Activated CD8-positive, alpha-beta memory T cell treated with anti-CD3 and anti-CD28 coated beads, Interleukin-2, amount 10 ng/mL, durations not matched to agents 7 days and 5 days (primary cell): ENCODE measurements around the gene SLC17A9. TPM values are rescaled to one million over a fixed set of nuclear protein-coding genes. Genes with fewer than 3 reads are reported as not detected.
A peak's percentile ranks its signal among the peaks of the same experiment; 100 is the strongest.

Source experiments
- ATAC-seq: fragments of 150-1000 bp; cut with Tn5 transposase; one replicate; pipeline ENCODE4 v1.10.0; 2021; ENCODE audit warnings: moderate library complexity
- CTCF ChIA-PET: fragments of 350-600 bp; sonication (Branson Sonifier 250); formaldehyde crosslinking; loops from one replicate; lab custom pipeline; 2021; ENCODE audit warnings: antibody characterized with exemption; lab: Charles Lee
- DNase-seq: peaks from one replicate; pipeline ENCODE4 v3.0.0-alpha.2; 2020
- H3K27ac Mint-ChIP-seq: one replicate; pipeline ENCODE4 v1.8.0; 2021; ENCODE audit warnings: mild to moderate bottlenecking, mixed read lengths
- H3K27me3 Mint-ChIP-seq: one replicate; pipeline ENCODE4 v1.8.0; 2021; ENCODE audit warnings: mixed read lengths
- H3K36me3 Mint-ChIP-seq: one replicate; pipeline ENCODE4 v1.8.0; 2021; ENCODE audit warnings: mild to moderate bottlenecking, mixed read lengths
- H3K4me1 Mint-ChIP-seq: one replicate; pipeline ENCODE4 v1.8.0; 2021; ENCODE audit warnings: mixed read lengths
- H3K4me3 Mint-ChIP-seq: one replicate; pipeline ENCODE4 v1.8.0; 2021; ENCODE audit warnings: mild to moderate bottlenecking, moderate library complexity, mixed read lengths
- H3K9me3 Mint-ChIP-seq: one replicate; pipeline ENCODE4 v1.8.0; 2022; ENCODE audit warnings: low read depth, mixed read lengths
- total RNA-seq, 2 experiments: library from RNA; stranded (reverse); gene quantifications; one replicate each; pipeline ENCODE4 v1.2.3, GENCODE V29; 2021

SLC17A9 gene
- total RNA-seq, 2 experiments from 2014 or later: 26.1 to 34.1 TPM

DNA sequence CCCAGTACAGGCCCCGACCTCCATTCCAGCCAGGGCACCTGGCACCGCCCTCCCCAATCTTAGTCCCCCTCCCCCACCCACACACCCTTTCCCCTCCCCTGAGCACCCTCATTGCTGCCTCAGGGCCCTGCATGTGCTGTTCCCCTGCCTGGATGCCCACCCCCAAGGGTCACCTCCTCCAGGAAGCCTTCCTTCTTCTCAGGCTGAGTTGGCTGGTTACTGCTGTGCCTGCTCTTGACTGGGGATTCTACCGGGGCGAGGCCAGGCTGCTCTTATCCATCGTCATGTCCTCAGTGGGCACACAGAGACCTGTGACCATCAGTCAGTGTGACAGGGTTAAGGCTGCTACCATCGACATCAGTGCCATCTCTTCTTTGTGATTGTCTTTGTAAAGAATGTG is 30.7 kb downstream of the SLC17A9 start:
- H3K4me1 Mint-ChIP-seq: peaks cover 27% of the 10 kb centered on the region
- CTCF ChIA-PET: no interaction called here
- no peak overlapping the region for H3K4me3 Mint-ChIP-seq
- H3K9me3 Mint-ChIP-seq: no peaks in the 10 kb centered on the region
- no peak for DNase-seq
- ATAC-seq: no peak
- no peak overlapping the region for H3K27ac Mint-ChIP-seq
- no peaks in the 10 kb centered on the region for H3K36me3 Mint-ChIP-seq
- peaks cover 62% of the 10 kb centered on the region for H3K27me3 Mint-ChIP-seq

DNA sequence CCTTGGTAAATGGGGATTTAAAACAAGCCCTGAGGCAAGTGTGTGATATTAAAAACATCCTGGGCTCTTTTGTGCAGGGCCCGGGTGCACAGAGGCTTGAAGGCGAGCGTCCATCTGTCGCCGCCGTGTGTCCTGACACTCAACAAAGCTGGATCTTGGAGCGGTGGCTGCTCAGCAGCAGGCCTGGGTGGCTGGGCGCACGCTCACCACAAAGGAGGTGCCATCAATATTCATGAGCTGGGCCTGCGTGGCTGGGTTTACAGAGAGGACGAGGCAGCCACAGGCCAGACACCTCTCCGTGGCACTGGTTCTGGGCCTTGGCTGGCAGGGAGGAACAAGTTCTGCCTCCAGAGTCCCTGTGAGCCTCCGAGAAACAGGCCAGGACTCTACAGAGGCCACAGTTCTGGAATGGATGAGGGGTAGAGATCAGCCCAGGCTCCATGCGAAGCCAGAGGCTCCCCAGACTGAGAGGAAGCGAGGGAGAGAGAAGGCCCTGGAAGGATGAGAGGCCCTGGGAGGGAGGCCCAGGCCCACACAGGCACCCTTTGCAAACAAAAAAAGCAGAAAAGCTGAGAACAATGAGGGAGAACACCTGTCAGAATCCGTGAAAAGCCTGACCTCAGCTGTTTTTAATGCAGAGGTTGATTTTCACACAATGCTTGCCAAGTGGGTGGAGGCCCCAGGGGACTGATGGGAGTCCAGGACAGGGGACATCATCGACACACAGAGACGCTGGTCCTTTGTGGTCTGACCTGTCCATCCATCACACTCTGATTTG is 32.3 kb downstream of the SLC17A9 start:
- Mint-ChIP-seq H3K27ac (no peak overlapping the region), H3K4me1 (peaks cover 25% of the 10 kb centered on the region), H3K9me3 (no peaks in the 10 kb centered on the region), H3K27me3 (peaks cover 51% of the 10 kb centered on the region), H3K4me3 (no peak overlapping the region), H3K36me3 (no peaks in the 10 kb centered on the region)
- DNase-seq: no peak
- CTCF ChIA-PET: interaction anchor here (0.7 to 0.9 kb wide), 2 partner anchors 12 to 15 kb away, joined by 3 read pairs; no protein-coding TSS in a partner anchor
- no peak for ATAC-seq

DNA sequence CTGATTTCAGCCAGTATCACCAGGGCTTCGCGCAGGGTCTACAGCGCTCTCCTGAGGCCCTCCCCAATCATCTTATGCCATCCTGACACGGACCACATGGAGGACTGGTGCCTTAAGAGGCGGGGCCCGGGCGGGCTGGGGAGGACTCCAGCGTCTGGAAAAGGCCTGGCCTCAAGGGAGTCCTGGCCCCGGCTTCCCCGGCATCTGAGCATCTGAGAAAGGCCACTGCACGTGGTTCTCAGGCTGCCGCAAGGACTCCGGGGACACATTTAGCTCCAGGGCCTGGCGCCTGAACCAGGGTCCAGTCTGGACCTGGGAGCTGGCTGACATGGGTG is 32.9 kb downstream of the SLC17A9 start:
- CTCF ChIA-PET: no interaction called here
- H3K27me3 Mint-ChIP-seq: peaks cover 45% of the 10 kb centered on the region
- peaks cover 21% of the 10 kb centered on the region for H3K4me1 Mint-ChIP-seq
- no peak overlapping the region for H3K4me3 Mint-ChIP-seq
- no peaks in the 10 kb centered on the region for H3K9me3 Mint-ChIP-seq
- DNase-seq (no peak), ATAC-seq (no peak)
- no peak overlapping the region for H3K27ac Mint-ChIP-seq
- no peaks in the 10 kb centered on the region for H3K36me3 Mint-ChIP-seq

DNA sequence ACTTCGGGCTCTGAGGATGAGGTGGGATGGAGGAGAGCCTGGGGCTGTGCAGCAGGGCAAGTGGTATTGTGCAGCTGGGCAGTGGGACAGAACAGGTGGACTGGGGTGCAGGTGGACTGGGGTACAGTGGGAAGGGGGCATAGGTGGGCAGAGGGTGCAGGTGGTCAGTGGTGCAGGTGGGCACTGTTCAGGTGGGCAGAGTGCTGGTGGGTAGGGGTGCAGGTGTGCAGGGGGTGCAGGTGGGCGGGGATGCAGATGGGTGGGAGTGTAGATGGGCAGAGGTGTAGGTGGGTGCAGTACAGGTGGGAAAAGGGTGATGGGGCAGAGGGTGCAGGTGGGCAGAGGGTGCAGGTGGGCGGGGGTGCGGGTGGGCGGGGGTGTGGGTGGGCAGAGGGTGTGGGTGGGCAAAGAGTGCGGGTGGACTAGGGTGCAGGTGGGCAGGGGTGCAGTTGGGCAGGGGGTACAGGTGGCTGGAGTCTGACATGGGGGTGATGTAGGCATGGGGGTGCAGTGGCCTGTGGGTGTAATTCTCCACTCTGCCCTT is 33.8 kb downstream of the SLC17A9 start:
- CTCF ChIA-PET: interaction anchor here (0.8 kb wide), 1 partner anchor 14 kb away, joined by 3 read pairs; no protein-coding TSS in a partner anchor
- H3K27me3 Mint-ChIP-seq: peaks cover 42% of the 10 kb centered on the region

DNA sequence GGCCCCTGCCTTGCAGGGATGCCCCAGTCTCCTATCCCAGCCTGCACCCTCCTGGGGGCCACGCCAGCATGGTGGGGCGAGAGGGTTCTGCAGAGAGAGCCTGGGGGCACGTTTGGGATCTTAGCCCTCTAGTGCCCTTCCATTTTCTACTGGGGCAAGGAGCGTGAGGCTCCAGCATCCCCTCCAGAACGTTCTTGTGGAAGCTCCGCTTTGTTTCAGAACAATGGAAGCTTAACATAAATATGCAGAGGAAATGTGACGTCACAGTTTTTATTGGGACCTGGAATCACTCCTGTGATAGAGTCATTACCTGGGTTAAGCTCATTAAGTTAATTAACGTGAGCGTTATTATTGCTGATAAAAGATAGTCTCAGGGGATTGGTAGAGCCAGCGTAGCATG is 34.6 kb downstream of the SLC17A9 start:
- H3K4me1 Mint-ChIP-seq: peaks cover 9% of the 10 kb centered on the region
- DNase-seq (no peak), ATAC-seq (no peak)
- no peaks in the 10 kb centered on the region for H3K36me3 Mint-ChIP-seq
- no peak overlapping the region for H3K27ac Mint-ChIP-seq
- CTCF ChIA-PET: no interaction called here
- no peak overlapping the region for H3K4me3 Mint-ChIP-seq
- H3K9me3 Mint-ChIP-seq: no peaks in the 10 kb centered on the region
- H3K27me3 Mint-ChIP-seq: peaks cover 37% of the 10 kb centered on the region

More for the DNA sequence above, 33.8 kb downstream of the SLC17A9 start:
- Mint-ChIP-seq H3K4me1 (peaks cover 16% of the 10 kb centered on the region), H3K27ac (no peak overlapping the region), H3K36me3 (no peaks in the 10 kb centered on the region), H3K4me3 (no peak overlapping the region), H3K9me3 (no peaks in the 10 kb centered on the region)
- no peak for DNase-seq
- no peak for ATAC-seq

- CTCF ChIA-PET: no interaction called here
- DNase-seq: peak; percentile 51
- ATAC-seq: peak; percentile 43
These were observed 36.7 kb downstream of the SLC17A9 start for GRCh38 chr20:62989201-62989601.

GRCh38 chr20:62990306-62990825 is 37.9 kb downstream of the SLC17A9 start:
- peaks cover 20% of the 10 kb centered on the region for H3K27me3 Mint-ChIP-seq
- H3K4me3 Mint-ChIP-seq: no peak overlapping the region
- H3K36me3 Mint-ChIP-seq: no peaks in the 10 kb centered on the region
- H3K4me1 Mint-ChIP-seq: peaks cover 4% of the 10 kb centered on the region
- DNase-seq (no peak), ATAC-seq (no peak)
- CTCF ChIA-PET: interaction anchor here (1.5 kb wide), 1 partner anchor 18 kb away, joined by 4 read pairs; no protein-coding TSS in a partner anchor
- H3K9me3 Mint-ChIP-seq: no peaks in the 10 kb centered on the region
- H3K27ac Mint-ChIP-seq: no peak overlapping the region

More at GRCh38 chr20:62989201-62989601, 36.7 kb downstream of the SLC17A9 start:
- H3K36me3 Mint-ChIP-seq: no peaks in the 10 kb centered on the region
- H3K27me3 Mint-ChIP-seq: peaks cover 25% of the 10 kb centered on the region
- H3K4me3 Mint-ChIP-seq: no peak overlapping the region
- no peaks in the 10 kb centered on the region for H3K9me3 Mint-ChIP-seq
- H3K4me1 Mint-ChIP-seq: peaks cover 4% of the 10 kb centered on the region
- no peak overlapping the region for H3K27ac Mint-ChIP-seq

GRCh38 chr20:62991196-62991807 is 38.8 kb downstream of the SLC17A9 start:
- Mint-ChIP-seq H3K4me3 (no peak overlapping the region), H3K4me1 (peaks cover 4% of the 10 kb centered on the region), H3K9me3 (no peaks in the 10 kb centered on the region), H3K27me3 (peaks cover 23% of the 10 kb centered on the region), H3K27ac (no peak overlapping the region), H3K36me3 (no peaks in the 10 kb centered on the region)
- DNase-seq (no peak), ATAC-seq (no peak)
- CTCF ChIA-PET: interaction anchor here (1.4 to 1.5 kb wide), 2 partner anchors 14 to 19 kb away, joined by 3 to 4 read pairs; no protein-coding TSS in a partner anchor

DNA sequence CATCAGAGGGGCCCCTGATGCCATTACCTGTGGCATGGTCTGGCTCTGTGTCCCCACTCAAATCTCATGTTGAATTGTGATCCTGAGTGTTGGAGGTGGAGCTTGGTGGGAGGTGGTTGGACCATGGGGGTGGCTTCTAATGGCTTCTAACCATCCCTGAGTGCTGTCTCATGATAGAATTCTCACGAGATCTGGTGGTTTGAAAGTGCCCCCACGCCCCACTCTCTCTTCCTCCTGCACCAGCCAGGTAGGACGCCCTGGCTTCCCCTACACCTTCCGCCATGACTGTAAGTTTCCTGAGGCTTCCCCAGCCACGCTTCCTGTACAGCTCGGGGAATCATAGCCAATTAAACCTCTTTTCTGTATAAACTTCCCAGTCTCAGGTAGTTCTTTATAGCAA is 39.4 kb downstream of the SLC17A9 start:
- Mint-ChIP-seq H3K4me3 (no peak overlapping the region), H3K9me3 (no peaks in the 10 kb centered on the region), H3K36me3 (no peaks in the 10 kb centered on the region), H3K27me3 (peaks cover 23% of the 10 kb centered on the region), H3K4me1 (peaks cover 4% of the 10 kb centered on the region), H3K27ac (no peak overlapping the region)
- DNase-seq: no peak
- ATAC-seq: no peak
- CTCF ChIA-PET: interaction anchor here (1.4 kb wide), 1 partner anchor 14 kb away, joined by 3 read pairs; no protein-coding TSS in a partner anchor

DNA sequence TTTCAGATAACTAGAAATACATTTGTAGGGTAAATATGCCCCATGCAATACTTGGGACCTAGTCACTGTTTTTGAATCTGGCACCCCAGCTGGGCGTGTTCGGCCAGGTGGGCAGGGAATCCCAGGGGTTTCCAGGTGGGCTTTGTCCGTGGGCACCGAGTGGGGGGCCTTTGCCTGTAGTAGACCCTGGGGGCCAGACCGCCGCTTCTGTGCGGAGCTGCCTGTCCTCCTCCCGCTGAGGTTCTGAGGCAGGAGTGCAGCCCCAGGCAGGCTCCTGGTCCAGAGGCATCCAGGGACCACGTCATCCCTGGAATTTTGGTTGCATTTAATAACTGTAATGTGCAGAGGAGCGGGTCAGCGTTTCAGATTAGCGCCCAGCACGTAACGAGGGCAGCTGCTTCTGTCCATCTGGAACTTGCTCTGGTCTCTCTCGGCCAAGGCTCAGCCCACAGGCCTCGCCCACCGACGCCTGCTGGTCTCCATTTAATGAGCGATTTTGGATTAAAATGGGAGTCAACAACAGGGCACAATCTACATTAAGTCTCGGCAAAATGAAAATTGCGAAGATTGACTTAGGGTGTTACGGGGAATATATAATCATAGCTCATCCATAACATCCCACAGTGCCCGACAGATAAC is 41.5 kb downstream of the SLC17A9 start:
- Mint-ChIP-seq H3K4me3 (no peak overlapping the region), H3K4me1 (peaks cover 2% of the 10 kb centered on the region), H3K9me3 (no peaks in the 10 kb centered on the region), H3K27ac (no peak overlapping the region), H3K36me3 (no peaks in the 10 kb centered on the region), H3K27me3 (peaks cover 35% of the 10 kb centered on the region)
- DNase-seq (no peak), ATAC-seq (no peak)
- CTCF ChIA-PET: no interaction called here

- Mint-ChIP-seq H3K4me1 (peaks cover 9% of the 10 kb centered on the region), H3K36me3 (no peaks in the 10 kb centered on the region), H3K9me3 (no peaks in the 10 kb centered on the region), H3K4me3 (no peak overlapping the region), H3K27ac (no peak overlapping the region), H3K27me3 (peaks cover 39% of the 10 kb centered on the region)
- ATAC-seq (no peak), DNase-seq (no peak)
- CTCF ChIA-PET: interaction anchor here (0.6 to 1.3 kb wide), 2 partner anchors 17 to 22 kb away, joined by 3 read pairs; no protein-coding TSS in a partner anchor
These were observed 42.4 kb downstream of the SLC17A9 start for GRCh38 chr20:62994869-62995281.

DNA sequence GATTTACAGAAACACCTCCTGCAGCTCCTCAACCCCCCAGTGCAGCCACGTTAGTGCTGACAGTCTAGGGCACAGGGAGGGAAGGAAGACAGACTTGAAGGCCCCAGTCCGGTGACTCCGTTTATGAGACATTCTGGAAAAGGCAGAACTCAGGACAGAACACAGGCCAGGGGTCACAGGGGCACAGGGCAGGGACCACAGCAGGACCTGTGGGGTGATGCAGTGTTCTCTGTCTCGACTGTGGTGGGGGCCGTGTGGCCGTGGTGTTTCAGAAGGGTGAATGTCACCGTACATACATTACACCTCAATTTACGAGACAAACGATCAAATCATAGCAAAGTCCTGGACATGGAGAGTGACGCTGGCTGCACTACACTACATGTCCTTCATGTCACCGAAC is 43.0 kb downstream of the SLC17A9 start:
- no peaks in the 10 kb centered on the region for H3K36me3 Mint-ChIP-seq
- H3K9me3 Mint-ChIP-seq: no peaks in the 10 kb centered on the region
- no peak overlapping the region for H3K27ac Mint-ChIP-seq
- ATAC-seq (no peak), DNase-seq (no peak)
- H3K4me1 Mint-ChIP-seq: peaks cover 12% of the 10 kb centered on the region
- H3K27me3 Mint-ChIP-seq: peaks cover 45% of the 10 kb centered on the region
- CTCF ChIA-PET: interaction anchor here (0.6 to 1.6 kb wide), 3 partner anchors 18 to 23 kb away, joined by 3 to 6 read pairs (median 3); no protein-coding TSS in a partner anchor
- no peak overlapping the region for H3K4me3 Mint-ChIP-seq
